ENCODE measurements around the gene COL9A3.

COL9A3 gene

GRCh38 chr20:62813588-62813987 lies 3.3 kb upstream of the COL9A3 start:
- no peak for DNase-seq

DNA sequence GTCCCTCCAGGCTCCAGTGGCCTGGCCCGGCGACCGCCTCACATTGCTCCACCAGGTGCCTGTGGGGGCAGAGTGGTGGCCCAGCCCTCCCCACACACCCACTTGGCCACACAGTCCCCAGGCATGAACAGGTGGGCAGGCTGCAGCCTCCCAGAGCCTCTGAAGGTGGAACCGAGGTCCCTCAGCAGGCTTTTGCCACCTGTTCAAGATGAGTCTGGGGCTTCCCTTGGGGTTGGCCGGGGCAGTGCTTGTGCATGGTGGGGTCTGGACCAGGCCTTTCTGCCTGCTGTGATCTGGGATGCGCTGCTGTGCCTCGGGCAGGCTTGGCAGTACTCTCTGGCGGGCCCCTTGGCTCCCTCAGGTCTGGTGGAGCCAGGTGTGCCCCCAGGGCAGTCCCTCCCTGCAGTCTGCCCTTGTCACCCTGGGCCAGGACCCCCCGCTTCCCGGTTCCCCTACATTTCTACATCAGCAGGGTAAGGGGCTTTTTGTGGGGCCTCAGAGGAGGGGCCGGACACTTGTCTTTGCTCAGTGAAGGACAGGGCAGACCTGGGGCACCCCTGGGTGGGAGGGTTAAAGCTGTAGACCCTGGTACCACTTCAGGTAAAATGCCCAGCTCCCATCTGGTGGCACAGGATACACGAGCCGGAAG lies 2.7 kb upstream of the COL9A3 start:
- no peak for DNase-seq

DNA sequence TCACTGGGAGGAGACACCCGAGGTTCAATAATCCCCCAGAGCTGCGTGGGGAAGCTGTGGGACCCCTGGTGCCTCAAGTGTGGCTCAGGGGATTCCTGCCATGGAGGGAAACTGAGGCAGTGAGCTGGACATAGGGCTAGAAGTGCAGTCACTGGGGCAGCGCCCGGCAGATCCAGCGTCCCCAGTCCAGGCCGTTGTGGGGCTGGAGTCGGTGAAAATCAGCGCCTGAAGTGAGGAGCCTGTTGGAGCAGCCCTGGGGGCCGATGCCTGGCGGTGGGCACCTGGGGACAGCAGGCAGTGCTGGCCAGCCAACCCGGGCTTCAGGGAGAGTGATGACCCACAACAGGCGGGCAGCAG lies 2.2 kb upstream of the COL9A3 start:
- no peak for DNase-seq

DNA sequence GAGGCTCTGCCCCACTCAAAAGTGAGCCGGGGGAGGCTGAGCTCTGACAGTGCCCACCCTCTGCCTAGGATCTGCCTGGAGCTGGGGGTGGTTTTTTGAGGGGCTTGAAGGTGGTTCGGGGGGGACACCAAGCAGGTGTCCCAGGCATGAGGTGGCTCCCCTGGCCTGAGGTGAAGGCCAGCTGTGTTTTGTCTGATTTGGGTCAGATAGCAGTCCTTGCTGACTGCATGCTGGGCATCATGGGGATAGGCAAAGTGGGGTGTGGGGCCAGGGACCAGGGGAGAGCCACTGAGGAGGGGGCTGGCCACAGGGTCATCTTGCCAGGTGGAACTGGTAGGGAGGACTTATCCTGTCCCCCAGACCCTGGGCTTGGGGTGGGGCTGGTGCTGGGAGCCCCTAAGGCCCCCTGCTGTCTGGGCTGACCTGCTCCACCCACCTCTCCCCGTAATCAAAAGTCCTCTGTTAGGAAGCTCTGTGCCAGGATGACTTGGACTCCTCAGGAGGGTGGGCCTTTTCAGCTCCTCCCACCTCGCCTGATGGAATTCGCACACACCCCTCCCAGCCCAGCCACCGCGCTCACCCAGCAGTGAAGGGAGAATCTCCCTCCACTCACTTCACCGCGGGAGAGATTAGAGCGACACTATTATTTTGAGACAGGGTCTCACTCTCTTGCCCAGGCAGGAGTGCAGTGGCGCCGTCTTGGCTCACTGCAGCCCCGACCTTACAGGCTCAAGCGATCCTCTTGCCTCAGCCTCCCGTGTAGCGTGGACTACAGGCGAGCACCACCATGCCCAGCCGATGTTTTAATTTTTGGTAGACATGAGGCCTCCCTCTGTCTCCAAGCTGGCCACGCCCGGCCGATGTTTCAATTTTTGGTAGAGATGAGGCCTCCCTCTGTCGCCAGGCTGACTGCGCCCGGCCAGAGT lies 1.5 kb upstream of the COL9A3 start:
- no peak for DNase-seq

- DNase-seq: no peak
Observed at GRCh38 chr20:62816031-62816883, 593 bp upstream of the COL9A3 start.

DNA sequence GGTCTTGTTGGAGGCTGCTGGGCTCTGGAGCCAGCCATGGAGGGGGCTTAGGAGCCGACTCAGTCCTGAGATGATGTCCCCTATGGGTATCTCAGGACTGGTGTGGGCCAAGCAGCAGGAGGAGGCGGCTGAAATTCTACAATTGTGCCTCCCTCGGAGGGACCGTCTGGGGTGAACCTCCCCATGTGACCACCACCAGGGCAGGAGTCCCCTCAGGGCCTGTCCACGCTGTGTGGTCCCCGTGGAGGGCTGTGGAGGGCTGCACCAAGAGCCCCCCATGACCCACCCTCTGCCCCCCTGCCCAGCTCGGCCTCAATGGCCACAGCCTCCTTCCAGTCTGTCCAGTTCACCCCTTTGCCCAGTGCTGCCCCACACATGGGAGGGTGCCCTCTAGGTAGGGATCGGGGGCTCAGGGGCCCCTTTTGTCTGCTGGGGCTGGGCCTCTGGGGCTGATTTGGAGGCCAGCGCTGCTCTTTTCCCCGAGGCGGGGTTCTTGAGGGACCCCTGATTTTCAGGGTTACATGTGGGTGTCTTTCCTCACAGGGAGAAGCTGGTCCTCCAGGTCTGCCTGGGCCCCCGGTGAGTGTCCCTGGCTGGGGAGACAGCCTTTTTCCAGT lies 1.2 kb downstream of the COL9A3 start:
- no peak for DNase-seq

DNA sequence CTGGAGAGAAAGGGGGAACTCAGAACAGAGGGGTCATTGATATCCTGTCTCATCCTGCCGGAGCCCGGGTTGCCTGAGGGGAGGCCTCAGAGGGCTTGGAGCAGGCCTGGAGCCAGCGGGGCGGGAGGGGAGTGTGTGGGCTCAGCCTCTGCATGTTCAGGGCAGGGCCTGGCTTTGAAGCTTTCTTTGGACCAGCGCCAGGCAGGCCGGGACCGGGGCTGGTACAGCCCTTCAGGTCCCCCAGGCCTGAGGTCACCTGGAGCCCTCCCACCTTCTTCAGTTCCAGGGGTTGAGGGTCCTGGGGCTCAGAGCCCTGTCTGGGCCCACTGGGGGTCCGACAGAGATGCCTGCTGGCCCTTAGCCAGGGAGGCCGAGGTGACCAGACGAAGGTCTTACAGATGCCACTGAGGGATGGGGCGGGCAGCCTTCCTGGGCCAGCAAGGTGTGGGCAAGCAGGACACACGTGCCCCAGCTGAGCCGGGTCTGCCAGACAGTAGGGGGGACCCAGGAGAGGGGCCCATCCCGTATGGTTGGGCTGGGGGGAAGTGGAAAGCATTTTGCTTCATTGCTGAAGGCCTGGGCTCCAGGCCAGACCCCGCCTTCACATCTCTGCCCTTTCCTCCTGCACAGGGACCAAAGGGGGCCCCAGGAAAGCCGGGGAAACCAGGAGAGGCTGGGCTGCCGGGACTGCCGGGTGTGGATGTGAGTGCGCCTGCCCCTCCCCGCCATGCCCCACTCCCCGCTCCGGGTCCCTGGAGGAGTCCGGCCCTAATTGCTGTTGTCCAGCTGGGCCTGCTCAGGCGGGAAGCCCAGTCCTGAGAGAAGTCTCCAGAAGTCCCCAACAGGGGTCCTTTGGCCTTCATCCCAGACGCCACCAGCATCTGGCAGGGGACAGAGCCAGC lies 2.0 kb downstream of the COL9A3 start:
- DNase-seq: no peak

DNA sequence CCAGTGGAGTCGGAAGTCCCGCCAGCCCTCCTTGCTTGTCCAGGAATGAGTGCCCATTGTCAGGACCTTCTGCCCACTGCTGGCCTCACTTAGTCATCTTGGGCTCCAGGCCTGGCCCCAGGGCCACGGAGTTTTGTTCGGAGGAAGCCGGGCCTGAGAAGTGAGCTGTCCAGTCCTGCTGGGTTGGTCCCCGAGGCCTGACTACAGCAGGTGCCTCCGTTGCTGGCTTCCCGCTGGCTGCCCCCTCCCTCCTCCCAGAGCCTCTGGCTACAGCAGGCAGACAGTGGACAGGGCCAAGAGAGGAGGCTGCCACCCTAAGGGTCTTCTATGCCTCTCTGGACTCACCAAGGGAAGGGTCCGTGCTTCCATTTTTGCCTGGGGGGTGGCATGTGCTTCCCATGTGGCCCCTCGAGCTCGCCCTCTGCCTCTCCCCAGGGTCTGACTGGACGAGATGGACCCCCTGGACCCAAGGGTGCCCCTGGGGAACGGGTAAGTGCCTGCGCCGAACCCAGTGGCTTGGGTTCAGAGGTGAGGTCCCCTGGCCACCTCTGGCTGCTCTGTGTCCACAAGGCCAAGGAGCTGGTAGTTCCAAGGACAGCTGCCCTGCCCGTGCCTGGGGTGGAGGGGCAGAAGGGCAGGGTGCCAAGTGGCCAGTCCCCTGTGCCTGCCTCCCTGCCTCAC lies 2.8 kb downstream of the COL9A3 start:
- DNase-seq: no peak

- no peak for DNase-seq
Observed at GRCh38 chr20:62820208-62820961, 3.5 kb downstream of the COL9A3 start.

GRCh38 chr20:62820962-62821725 lies 4.3 kb downstream of the COL9A3 start:
- no peak for DNase-seq

- DNase-seq: no peak
Observed at GRCh38 chr20:62821726-62822210, 4.9 kb downstream of the COL9A3 start.

GRCh38 chr20:62822239-62822787 lies 5.5 kb downstream of the COL9A3 start:
- no peak for DNase-seq

GRCh38 chr20:62822788-62823651 lies 6.2 kb downstream of the COL9A3 start:
- peak; percentile 33 to 59 for DNase-seq

DNA sequence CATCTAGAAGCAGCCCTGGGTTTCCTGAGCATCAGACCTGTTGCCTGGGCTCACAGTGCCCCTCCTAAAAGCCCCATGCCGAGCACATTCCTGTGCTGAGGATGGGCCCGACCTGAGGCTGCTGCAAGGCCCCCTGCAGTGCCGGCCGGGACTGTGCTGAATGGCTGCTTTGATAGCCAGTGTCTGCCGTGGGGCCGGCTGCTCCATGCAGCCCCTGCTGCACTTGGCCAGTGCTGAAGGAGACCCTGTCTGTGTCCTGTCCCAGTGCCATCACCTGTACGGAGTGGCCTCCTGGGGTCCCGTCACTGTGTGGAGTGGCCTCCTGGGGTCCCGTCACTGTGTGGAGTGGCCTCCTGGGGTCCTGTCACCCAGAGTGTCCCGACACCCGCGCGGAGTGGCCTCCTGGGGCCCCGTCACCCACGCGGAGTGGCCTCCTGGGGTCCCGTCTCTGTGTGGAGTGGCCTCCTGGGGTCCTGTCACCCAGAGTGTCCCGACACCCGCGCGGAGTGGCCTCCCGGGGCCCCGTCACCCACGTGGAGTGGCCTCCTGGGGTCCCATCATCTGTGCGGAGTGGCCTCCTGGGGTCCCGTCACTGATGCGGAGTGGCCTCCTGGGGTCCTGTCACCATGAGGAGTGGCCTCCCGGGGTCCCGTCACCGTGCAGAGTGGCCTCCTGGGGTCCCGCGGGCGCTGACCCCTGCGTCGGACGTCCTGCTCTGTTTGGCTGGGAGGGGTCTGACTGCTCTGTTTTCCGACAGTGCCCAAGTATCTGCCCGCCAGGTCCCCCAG lies 7.0 kb downstream of the COL9A3 start:
- DNase-seq: no peak

DNA sequence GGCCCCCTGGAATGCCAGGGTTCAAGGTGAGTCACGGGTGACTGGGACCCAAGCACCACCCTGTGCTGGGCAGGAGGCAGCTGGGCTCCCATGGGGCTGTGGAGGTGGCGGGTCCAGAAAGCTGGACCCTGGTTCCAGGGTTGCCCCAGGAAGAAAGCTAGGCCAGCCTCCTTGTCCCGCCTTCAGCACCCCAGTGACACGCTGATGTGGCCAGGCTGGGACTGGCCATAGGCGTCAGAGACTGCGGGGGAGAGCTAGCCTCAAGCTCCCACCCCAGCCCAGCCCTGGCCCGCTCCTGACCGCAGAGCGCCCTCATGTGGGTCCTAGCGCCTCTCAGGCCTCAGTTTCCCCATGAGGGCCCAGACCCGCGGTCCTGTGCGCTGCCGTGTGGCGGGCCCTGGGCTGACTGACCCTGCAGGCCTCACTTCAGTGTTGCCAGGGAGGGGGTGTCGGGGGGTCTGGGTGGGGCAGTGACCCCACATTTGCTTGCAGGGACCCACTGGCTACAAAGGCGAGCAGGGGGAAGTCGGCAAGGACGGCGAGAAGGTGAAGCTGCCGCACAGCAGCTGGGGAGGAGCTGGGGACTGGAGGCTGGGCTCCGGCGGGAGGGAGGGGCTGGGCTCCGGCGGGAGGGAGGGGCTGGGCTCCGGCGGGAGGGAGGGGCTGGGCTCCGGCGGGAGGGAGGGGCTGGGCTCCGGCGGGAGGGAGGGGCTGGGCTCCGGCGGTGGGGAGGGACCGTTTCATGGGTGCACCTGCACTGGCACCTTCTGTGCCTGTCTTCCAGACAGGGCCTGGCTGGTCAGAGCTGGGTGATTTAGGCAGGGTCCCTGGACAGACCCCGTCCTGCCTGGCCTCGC lies 7.9 kb downstream of the COL9A3 start:
- no peak for DNase-seq

GRCh38 chr20:62825333-62825985 lies 8.6 kb downstream of the COL9A3 start:
- DNase-seq: no peak

Data from inflammatory macrophage treated with lipopolysaccharide for 1 hour (primary cell).